ENCODE measurements around the gene ERC2. TPM values are rescaled to one million over a fixed set of nuclear protein-coding genes. Genes with fewer than 3 reads are reported as not detected.

Gene ERC2
- total RNA-seq, 1 donor = 0.43 TPM

DNA sequence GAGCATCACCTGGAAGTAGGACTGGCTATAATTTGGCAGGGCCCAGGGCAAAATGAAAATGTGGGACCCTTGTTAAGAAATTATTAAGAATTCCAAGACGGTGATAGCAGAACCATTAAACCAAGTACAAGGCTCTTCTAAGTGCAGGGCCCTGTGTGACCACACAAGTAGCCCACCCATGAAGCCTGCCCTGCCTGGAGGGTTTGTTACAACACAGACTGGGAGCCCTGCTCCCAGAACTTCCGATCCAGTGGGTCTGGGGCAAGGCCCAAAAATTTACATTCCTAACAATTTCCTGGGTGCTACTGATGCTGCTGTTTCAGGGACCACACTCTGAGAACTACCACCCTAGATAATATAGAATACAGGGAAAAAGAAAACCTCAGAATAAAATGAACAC is 666.6 kb downstream of the ERC2 start:
- TF ChIP-seq, protein P1, sequence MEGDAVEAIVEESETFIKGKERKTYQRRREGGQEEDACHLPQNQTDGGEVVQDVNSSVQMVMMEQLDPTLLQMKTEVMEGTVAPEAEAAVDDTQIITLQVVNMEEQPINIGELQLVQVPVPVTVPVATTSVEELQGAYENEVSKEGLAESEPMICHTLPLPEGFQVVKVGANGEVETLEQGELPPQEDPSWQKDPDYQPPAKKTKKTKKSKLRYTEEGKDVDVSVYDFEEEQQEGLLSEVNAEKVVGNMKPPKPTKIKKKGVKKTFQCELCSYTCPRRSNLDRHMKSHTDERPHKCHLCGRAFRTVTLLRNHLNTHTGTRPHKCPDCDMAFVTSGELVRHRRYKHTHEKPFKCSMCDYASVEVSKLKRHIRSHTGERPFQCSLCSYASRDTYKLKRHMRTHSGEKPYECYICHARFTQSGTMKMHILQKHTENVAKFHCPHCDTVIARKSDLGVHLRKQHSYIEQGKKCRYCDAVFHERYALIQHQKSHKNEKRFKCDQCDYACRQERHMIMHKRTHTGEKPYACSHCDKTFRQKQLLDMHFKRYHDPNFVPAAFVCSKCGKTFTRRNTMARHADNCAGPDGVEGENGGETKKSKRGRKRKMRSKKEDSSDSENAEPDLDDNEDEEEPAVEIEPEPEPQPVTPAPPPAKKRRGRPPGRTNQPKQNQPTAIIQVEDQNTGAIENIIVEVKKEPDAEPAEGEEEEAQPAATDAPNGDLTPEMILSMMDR (IDR thresholded peaks at IDR 0.05; ENCODE audit: insufficient read depth, low read depth, low read length) = no peak
- no peak for DNase-seq (ENCODE audit: low read depth)
- no peak overlapping the region for H3K4me3 ChIP-seq (ENCODE audit: low read depth, low read length)

DNA sequence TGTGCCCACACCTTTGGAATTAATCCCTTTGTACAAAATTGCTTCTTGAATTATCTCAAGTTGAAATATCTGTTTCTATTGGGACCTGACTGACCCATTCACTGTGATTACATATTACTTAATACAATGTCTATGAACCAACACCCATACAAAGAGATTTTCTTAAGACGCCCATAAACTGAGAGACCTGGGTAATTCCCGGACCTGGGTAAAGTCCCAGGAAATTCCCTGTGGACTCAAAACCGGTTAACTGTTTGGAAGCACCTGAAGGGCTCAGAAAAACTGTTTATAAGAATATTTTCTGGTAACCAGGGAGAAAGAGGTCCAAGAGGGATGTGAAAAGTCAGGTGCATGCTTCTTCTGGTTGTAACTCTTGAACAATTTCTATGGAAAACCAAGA is 667.2 kb downstream of the ERC2 start:
- no peak overlapping the region for H3K4me3 ChIP-seq (ENCODE audit: low read depth, low read length)
- DNase-seq (ENCODE audit: low read depth) = no peak
- TF ChIP-seq, protein P1 (IDR thresholded peaks at IDR 0.05; ENCODE audit: insufficient read depth, low read depth, low read length) = no peak

DNA sequence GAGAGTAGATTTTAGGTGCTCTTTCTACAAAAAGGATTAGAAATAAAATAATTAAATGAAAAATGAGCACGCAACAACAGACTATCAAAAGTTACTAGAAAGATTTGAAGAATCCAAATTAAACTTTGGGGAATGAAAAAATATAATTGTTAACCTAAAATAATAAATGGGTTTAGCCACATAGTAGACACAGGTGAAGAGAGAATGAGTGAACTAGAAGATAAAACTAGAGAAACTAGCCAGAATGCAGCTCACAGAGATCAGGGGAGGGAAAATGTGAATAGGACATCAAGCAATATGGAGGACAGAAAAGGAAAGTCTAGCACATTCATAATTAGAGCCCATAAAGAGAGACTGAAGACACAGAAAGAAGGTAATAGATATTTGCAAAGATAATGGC is 670.5 kb downstream of the ERC2 start:
- no peak overlapping the region for H3K4me3 ChIP-seq (ENCODE audit: low read depth, low read length)
- TF ChIP-seq, protein P1 (IDR thresholded peaks at IDR 0.05; ENCODE audit: insufficient read depth, low read depth, low read length) = no peak
- DNase-seq (ENCODE audit: low read depth) = no peak

GRCh38 chr3:55797084-55797483 is 671.2 kb downstream of the ERC2 start:
- TF ChIP-seq, protein P1 (IDR thresholded peaks at IDR 0.05; ENCODE audit: insufficient read depth, low read depth, low read length) = no peak
- peak; percentile 23 for DNase-seq (ENCODE audit: low read depth)
- H3K4me3 ChIP-seq (ENCODE audit: low read depth, low read length) = no peak overlapping the region

GRCh38 chr3:55796533-55796932 is 671.7 kb downstream of the ERC2 start:
- peak; percentile 77 for DNase-seq (ENCODE audit: low read depth)
- TF ChIP-seq, protein P1 (IDR thresholded peaks at IDR 0.05; ENCODE audit: insufficient read depth, low read depth, low read length) = no peak

GRCh38 chr3:55795746-55796145 is 672.5 kb downstream of the ERC2 start:
- no peak overlapping the region for H3K4me3 ChIP-seq (ENCODE audit: low read depth, low read length)
- no peak for DNase-seq (ENCODE audit: low read depth)
- TF ChIP-seq, protein P1 (IDR thresholded peaks at IDR 0.05; ENCODE audit: insufficient read depth, low read depth, low read length) = no peak

More at GRCh38 chr3:55796533-55796932, 671.7 kb downstream of the ERC2 start:
- H3K4me3 ChIP-seq (ENCODE audit: low read depth, low read length) = no peak overlapping the region

- no peak overlapping the region for H3K4me3 ChIP-seq (ENCODE audit: low read depth, low read length)
- DNase-seq (ENCODE audit: low read depth) = no peak
- TF ChIP-seq, protein P1 (IDR thresholded peaks at IDR 0.05; ENCODE audit: insufficient read depth, low read depth, low read length) = no peak
Measured at GRCh38 chr3:55795296-55795695, 673.0 kb downstream of the ERC2 start.

Data from fibroblast of villous mesenchyme (primary cell).